Measurements from ENCODE around the gene TPPP2. TPM values are rescaled to one million over a fixed set of nuclear protein-coding genes. Genes with fewer than 3 reads are reported as not detected.

The TPPP2 gene
- total RNA-seq, 1 donor from 2014 or later = not detected

- intact Hi-C loops (cut with micrococcal nuclease) = no loop called here
Observed at GRCh38 chr14:21074398-21075272, 44.6 kb downstream of the TPPP2 start.

GRCh38 chr14:21075719-21076437 is 45.9 kb downstream of the TPPP2 start:
- intact Hi-C loops (cut with micrococcal nuclease) = no loop called here

GRCh38 chr14:21077672-21078071 is 47.7 kb downstream of the TPPP2 start:
- intact Hi-C loops (cut with micrococcal nuclease) = no loop called here

- intact Hi-C loops (cut with micrococcal nuclease) = no loop called here
Observed at GRCh38 chr14:21078287-21078686, 48.3 kb downstream of the TPPP2 start.

- intact Hi-C loops (cut with micrococcal nuclease) = no loop called here
Observed at GRCh38 chr14:21078726-21079125, 48.7 kb downstream of the TPPP2 start.

- intact Hi-C loops (cut with micrococcal nuclease) = no loop called here
Observed at GRCh38 chr14:21081521-21082142, 51.6 kb downstream of the TPPP2 start.

Other genes starting within 250 kb of the TPPP2 start
- gene RNASE6, start 248.9 kb upstream of the TPPP2 start, total RNA-seq = 3.3 and 3.5 TPM in 2 replicates
- gene RNASE1, start 227.4 kb upstream of the TPPP2 start, total RNA-seq = not detected in 2 replicates
- not detected in 2 replicates for gene RNASE3, start 138.8 kb upstream of the TPPP2 start, total RNA-seq
- gene RNASE2, start 74.7 kb upstream of the TPPP2 start, total RNA-seq = not detected in 2 replicates
- 92.9 and 102 TPM in 2 replicates for gene METTL17, start 40.2 kb upstream of the TPPP2 start, total RNA-seq
- gene SLC39A2, start 30.9 kb upstream of the TPPP2 start, total RNA-seq = 0.18 and 0.36 TPM in 2 replicates
- gene NDRG2, start 5.2 kb upstream of the TPPP2 start, total RNA-seq = 5.6 and 6.2 TPM in 2 replicates
- not detected in 2 replicates for gene RNASE13, start 4.6 kb downstream of the TPPP2 start, total RNA-seq
- gene RNASE7, start 12.1 kb downstream of the TPPP2 start, total RNA-seq = not detected in 2 replicates
- gene RNASE8, start 27.6 kb downstream of the TPPP2 start, total RNA-seq = not detected in 2 replicates
- gene ARHGEF40, start 40.1 kb downstream of the TPPP2 start, total RNA-seq = not detected in 2 replicates
- 5.5 and 7.3 TPM in 2 replicates for gene ZNF219, start 68.4 kb downstream of the TPPP2 start, total RNA-seq
- not detected in 2 replicates for gene TMEM253, start 70.8 kb downstream of the TPPP2 start, total RNA-seq
- gene OR5AU1, start 125.8 kb downstream of the TPPP2 start, total RNA-seq = not detected in 2 replicates
- gene HNRNPC, start 239.2 kb downstream of the TPPP2 start, total RNA-seq = 734 and 763 TPM in 2 replicates
- gene RPGRIP1, start 249.9 kb downstream of the TPPP2 start, total RNA-seq = 0.16 TPM in 1 of 2 replicates, not detected in the other

All from T-helper 2 cell treated with Interferon-gamma antibody and Interleukin-4, amounts not matched to agents 100 ng/mL and 5 ng/mL, for 36 hours (primary cell).